ENCODE data around the gene CLDN9. TPM values are rescaled to one million over a fixed set of nuclear protein-coding genes. Genes with fewer than 3 reads are reported as not detected.

CLDN9 gene
- total and polyA plus RNA-seq, 9 of the 15 experiments (the other 6 are each of a cell fraction or from before 2014, with no cell fraction given) = 0.12 to 0.44 (median 0.22) TPM; not detected in 4

GRCh38 chr16:3047387-3047720 is 34.6 kb downstream of the CLDN9 start (continued):
- TF ChIP-seq ZMIZ1 (IDR thresholded peaks at IDR 0.05; ENCODE audit: low read depth in 2 of 2, low read length in 2 of 2) (no peak), ZNF780A (CRISPR knock-in tag; IDR thresholded peaks at IDR 0.05) (no peak), HLTF (IDR thresholded peaks at IDR 0.05) (no peak)

GRCh38 chr16:3049921-3050481 is 37.3 kb downstream of the CLDN9 start:
- Histone ChIP-seq H3K9me3 (replicated peaks; ENCODE audit: control insufficient read depth, insufficient read depth, low read depth, low read length) (no peaks in the 10 kb centered on the region), H3K4me1 (replicated peaks in 1 of 2; ENCODE audit: control insufficient read depth in 2 of 2, insufficient read depth in 2 of 2, low read length in 2 of 2) (peaks cover 3 to 26% of the 10 kb centered on the region in 2 experiments; a peak in 3 of 5 replicates), H3K4me2 (ENCODE audit: insufficient read depth, low read length) (no peak overlapping the region), H2AFZ (ENCODE audit: low read depth, low read length) (no peak overlapping the region), H4K20me1 (replicated peaks; ENCODE audit: control insufficient read depth, insufficient read depth, low read length) (no peaks in the 10 kb centered on the region; the same call in 1 of the 2 replicates), H3K27ac (ENCODE audit: extremely low read depth, low read depth, low read length) (no peak overlapping the region), H3K9ac (ENCODE audit: insufficient read depth in 1 of 2, low read depth in 2 of 2, low read length in 2 of 2) (peak overlapping the region in 1 of 2 experiments; percentile 28; a peak in 2 of 4 replicates), H3K4me3 (no peak overlapping the region), H3K27me3 (ENCODE audit: control insufficient read depth in 2 of 2, insufficient read depth in 2 of 2, low read length in 2 of 2) (peaks cover 12 to 48% of the 10 kb centered on the region in 2 experiments; a peak in 4 of 5 replicates), H3K36me3 (ENCODE audit: control insufficient read depth, insufficient read depth, low read length) (no peaks in the 10 kb centered on the region), H3K79me2 (ENCODE audit: control insufficient read depth, insufficient read depth, low read length) (no peaks in the 10 kb centered on the region), H3K9me1 (ENCODE audit: control insufficient read depth, insufficient read depth, low read length) (no peaks in the 10 kb centered on the region)
- no peak for ATAC-seq
- WGBS (ENCODE audit: insufficient coverage, low coverage, missing lambda C conversion rate) = 20% methylated on average over 20 of the region's 26 CpGs
- in situ Hi-C loops (cut with MboI) (no loop called here), intact Hi-C loops (cut with micrococcal nuclease) (loop anchor here (10.0 kb wide), 1 partner anchor 125 kb away; no protein-coding TSS in a partner anchor)
- DNase-seq (ENCODE audit: extremely low read depth in 1 of 4, low spot score in 3 of 4) = no peak
- TF ChIP-seq POLR2G (IDR thresholded peaks at IDR 0.05; ENCODE audit: low read depth, low read length) (peak; percentile 59), MAX (CRISPR knock-in tag; IDR thresholded peaks at IDR 0.05) (0 out of 2 replicates have a peak, but pooled peaks have one; percentile 11), FOXP4 (CRISPR knock-in tag; IDR thresholded peaks at IDR 0.05; ENCODE audit: borderline replicate concordance) (no peak)
- FAIRE-seq = no peak
- no TSS peak for BruUV-seq (replicated peaks)
- POLR2A ChIA-PET = interaction anchor here (0.6 kb wide), 1 partner anchor 237 kb away, joined by 3 read pairs; no protein-coding TSS in a partner anchor
- CTCF ChIA-PET (ENCODE audit: low intra/inter-chr PET ratio) = no interaction called here
